CD14-positive monocyte (primary cell): Measurements from ENCODE around the gene CSNK2A2. TPM values are rescaled to one million over a fixed set of nuclear protein-coding genes. Genes with fewer than 3 reads are reported as not detected.

Experiments
- DNase-seq, 3 donors: peaks; one replicate each; pipeline ENCODE4 v3.0.0-alpha.2; 2011 to 2022
- H2AFZ ChIP-seq: 2 replicates; pipeline ENCODE4 v1.6.0; 2012; ENCODE audit warnings: mild to moderate bottlenecking, low read depth, low read length, inconsistent platforms; ENCODE audit not compliant: insufficient read depth, poor library complexity, severe bottlenecking
- H3K27ac ChIP-seq, 2 donors: 1 replicate in 1 of 2; 2 replicates in 1 of 2; pipeline ENCODE4 v1.5.1; 2012 to 2013; ENCODE audit warnings: low read length in 2 of 2, control low read depth in 1 of 2, inconsistent platforms in 1 of 2, low read depth in 1 of 2, mild to moderate bottlenecking in 1 of 2
- H3K27me3 ChIP-seq, 2 donors: one replicate each; pipeline versions ENCODE4 v1.6.0 to v1.6.1; 2011 to 2013; ENCODE audit warnings: low read length in 2 of 2; ENCODE audit not compliant: control insufficient read depth in 2 of 2, insufficient read depth in 2 of 2
- H3K36me3 ChIP-seq, 2 donors: replicated peaks in 1 of 2; 1 replicate in 1 of 2; 2 replicates in 1 of 2; pipeline versions ENCODE4 v1.5.1 to v1.6.1; 2012 to 2013; ENCODE audit warnings: low read length in 2 of 2, control low read depth in 1 of 2, inconsistent platforms in 1 of 2, mild to moderate bottlenecking in 1 of 2; ENCODE audit not compliant: insufficient read depth in 2 of 2, control insufficient read depth in 1 of 2
- H3K4me1 ChIP-seq, 2 donors: 1 replicate in 1 of 2; 2 replicates in 1 of 2; pipeline versions ENCODE4 v1.5.1 to v1.6.1; 2012 to 2013; ENCODE audit warnings: low read length in 2 of 2, control low read depth in 1 of 2, inconsistent platforms in 1 of 2, mild to moderate bottlenecking in 1 of 2, moderate library complexity in 1 of 2; ENCODE audit not compliant: insufficient read depth in 2 of 2, control insufficient read depth in 1 of 2
- H3K4me2 ChIP-seq: replicated peaks from 2 replicates; pipeline ENCODE3; 2012; ENCODE audit warnings: low read length, moderate library complexity, mild to moderate bottlenecking; ENCODE audit not compliant: poor library complexity, severe bottlenecking; ENCODE audit errors: extremely low read depth
- H3K4me3 ChIP-seq, 3 experiments: fragments of 200-600 bp in 1 of 3; sonication (generic) in 1 of 3; replicated peaks in 1 of 3; 1 replicate in 2 of 3; 2 replicates in 1 of 3; pipeline ENCODE4 v1.5.1; 2011 to 2013; ENCODE audit warnings: low read length in 3 of 3, mild to moderate bottlenecking in 3 of 3, control low read depth in 2 of 3, low read depth in 2 of 3, inconsistent platforms in 1 of 3, moderate library complexity in 1 of 3
- H3K79me2 ChIP-seq: 2 replicates; pipeline ENCODE4 v1.6.0; 2012; ENCODE audit warnings: mild to moderate bottlenecking, control low read depth, inconsistent platforms, low read length, moderate library complexity; ENCODE audit not compliant: insufficient read depth
- H3K9ac ChIP-seq: 2 replicates; pipeline ENCODE4 v1.6.0; 2017; ENCODE audit warnings: low read length, mild to moderate bottlenecking; ENCODE audit not compliant: insufficient read depth, poor library complexity, severe bottlenecking
- H3K9me3 ChIP-seq, 2 donors: replicated peaks in 1 of 2; 1 replicate in 1 of 2; 2 replicates in 1 of 2; pipeline versions ENCODE4 v1.5.1 to v1.6.1; 2012 to 2013; ENCODE audit warnings: low read length in 2 of 2, control low read depth in 1 of 2; ENCODE audit not compliant: control insufficient read depth in 1 of 2, insufficient read depth in 1 of 2
- H4K20me1 ChIP-seq: 2 replicates; pipeline ENCODE4 v1.6.0; 2012; ENCODE audit warnings: mild to moderate bottlenecking, low read length, control low read depth, moderate library complexity; ENCODE audit not compliant: insufficient read depth
- H3K27ac Mint-ChIP-seq, 7 donors: one replicate each; pipeline ENCODE4 v1.8.0; 2020; ENCODE audit warnings: mild to moderate bottlenecking in 7 of 7, mixed read lengths in 7 of 7, moderate library complexity in 6 of 7, inconsistent platforms in 2 of 7
- H3K27me3 Mint-ChIP-seq, 3 donors: one replicate each; pipeline ENCODE4 v1.8.0; 2021 to 2022; ENCODE audit warnings: low read depth in 3 of 3, mild to moderate bottlenecking in 3 of 3, mixed read lengths in 3 of 3, moderate library complexity in 3 of 3, inconsistent platforms in 1 of 3
- H3K36me3 Mint-ChIP-seq, 2 donors: one replicate each; pipeline ENCODE4 v1.8.0; 2020; ENCODE audit warnings: mixed read lengths in 2 of 2, inconsistent platforms in 1 of 2, mild to moderate bottlenecking in 1 of 2
- H3K4me1 Mint-ChIP-seq: one replicate; pipeline ENCODE4 v1.8.0; 2020; ENCODE audit warnings: mild to moderate bottlenecking, mixed read lengths
- H3K4me3 Mint-ChIP-seq, 2 donors: one replicate each; pipeline ENCODE4 v1.8.0; 2020; ENCODE audit warnings: mild to moderate bottlenecking in 2 of 2, mixed read lengths in 2 of 2, moderate library complexity in 1 of 2
- H3K9me3 Mint-ChIP-seq, 7 donors: one replicate each; pipeline ENCODE4 v1.8.0; 2020 to 2022; ENCODE audit warnings: mixed read lengths in 7 of 7, mild to moderate bottlenecking in 6 of 7, moderate library complexity in 6 of 7, inconsistent platforms in 2 of 7
- WGBS: methylation state at CpG from one replicate; pipeline ENCODE4 v1.1.5; 2013; ENCODE audit warnings: missing lambda C conversion rate; ENCODE audit not compliant: insufficient coverage; 5-methylcytosine and 5-hydroxymethylcytosine counted together
- intact Hi-C, 2 donors: fragments of 100-400 bp; cut with micrococcal nuclease; formaldehyde crosslinking; loops; one replicate each; pipeline versions ENCODE4 v1.15.0 to v1.15.1; 2023
- polyA plus RNA-seq, 3 donors: library from polyadenylated mRNA; depleted of rRNA in 1 of 3; unstranded in 2 of 3; stranded (reverse) in 1 of 3; fragments of 300-500 nt in 2 of 3; fragments of >200 nt in 1 of 3; fragmentation: Illumina TruSeq in 2 of 3; gene quantifications; 1 replicate in 2 of 3; 2 replicates in 1 of 3; pipeline ENCODE4 v1.2.3, GENCODE V29; 2012 to 2021
- TF ChIP-seq, protein P1 (sequence below): fragments of 200-600 bp; IDR thresholded peaks from one replicate; pipeline ENCODE4 v1.8.0; 2022; ENCODE audit warnings: antibody characterized with exemption, mild to moderate bottlenecking

CSNK2A2 gene
- polyA plus RNA-seq, 3 donors, result 1.6 to 24.7 (median 9.2) TPM

GRCh38 chr16:58127033-58127556 is 70.8 kb downstream of the CSNK2A2 start:
- TF ChIP-seq, protein P1, sequence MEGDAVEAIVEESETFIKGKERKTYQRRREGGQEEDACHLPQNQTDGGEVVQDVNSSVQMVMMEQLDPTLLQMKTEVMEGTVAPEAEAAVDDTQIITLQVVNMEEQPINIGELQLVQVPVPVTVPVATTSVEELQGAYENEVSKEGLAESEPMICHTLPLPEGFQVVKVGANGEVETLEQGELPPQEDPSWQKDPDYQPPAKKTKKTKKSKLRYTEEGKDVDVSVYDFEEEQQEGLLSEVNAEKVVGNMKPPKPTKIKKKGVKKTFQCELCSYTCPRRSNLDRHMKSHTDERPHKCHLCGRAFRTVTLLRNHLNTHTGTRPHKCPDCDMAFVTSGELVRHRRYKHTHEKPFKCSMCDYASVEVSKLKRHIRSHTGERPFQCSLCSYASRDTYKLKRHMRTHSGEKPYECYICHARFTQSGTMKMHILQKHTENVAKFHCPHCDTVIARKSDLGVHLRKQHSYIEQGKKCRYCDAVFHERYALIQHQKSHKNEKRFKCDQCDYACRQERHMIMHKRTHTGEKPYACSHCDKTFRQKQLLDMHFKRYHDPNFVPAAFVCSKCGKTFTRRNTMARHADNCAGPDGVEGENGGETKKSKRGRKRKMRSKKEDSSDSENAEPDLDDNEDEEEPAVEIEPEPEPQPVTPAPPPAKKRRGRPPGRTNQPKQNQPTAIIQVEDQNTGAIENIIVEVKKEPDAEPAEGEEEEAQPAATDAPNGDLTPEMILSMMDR, result peak; percentile 21

GRCh38 chr16:58126451-58126961 is 71.4 kb downstream of the CSNK2A2 start:
- 91% methylated on average over 1 of the region's 4 CpGs for WGBS
- Histone ChIP-seq H3K4me3 (no peak overlapping the region), H3K79me2 (peaks cover 75% of the 10 kb centered on the region), H4K20me1 (peaks cover 49% of the 10 kb centered on the region), H3K9ac (no peak overlapping the region), H3K27ac (no peak overlapping the region), H3K4me2 (no peak overlapping the region), H3K27me3 (no peaks in the 10 kb centered on the region), H3K36me3 (no peaks in the 10 kb centered on the region), H3K4me1 (peaks cover 21 to 30% of the 10 kb centered on the region in 2 donors), H3K9me3 (no peaks in the 10 kb centered on the region), H2AFZ (no peak overlapping the region)
- intact Hi-C loops, result loop anchor here (10.0 kb wide), 2 partner anchors 112 to 392 kb away; partner anchors contain the start of gene KATNB1 (in 1 of the 2)
- H3K27me3 Mint-ChIP-seq, result no peaks in the 10 kb centered on the region
- TF ChIP-seq, protein P1, result no peak
- no peak overlapping the region for H3K4me3 Mint-ChIP-seq
- no peaks in the 10 kb centered on the region for H3K9me3 Mint-ChIP-seq
- H3K36me3 Mint-ChIP-seq, result peaks cover 0 to 3% of the 10 kb centered on the region in 2 donors
- DNase-seq, result no peak
- H3K4me1 Mint-ChIP-seq, result peaks cover 39% of the 10 kb centered on the region
- H3K27ac Mint-ChIP-seq, result peak overlapping the region; percentile 18 to 90 (median 61)

More at GRCh38 chr16:58127033-58127556, 70.8 kb downstream of the CSNK2A2 start:
- peaks cover 0 to under 1% (median 0%) of the 10 kb centered on the region in 7 donors for H3K9me3 Mint-ChIP-seq
- Histone ChIP-seq H3K9ac (no peak overlapping the region), H3K27me3 (no peaks in the 10 kb centered on the region), H3K4me3 (peak overlapping the region in 1 of 3 experiments; percentile 98), H3K79me2 (peaks cover 69% of the 10 kb centered on the region), H2AFZ (no peak overlapping the region), H4K20me1 (peaks cover 43% of the 10 kb centered on the region), H3K4me2 (peak overlapping the region; percentile 94), H3K4me1 (peaks cover 21 to 30% of the 10 kb centered on the region in 2 donors), H3K27ac (peak overlapping the region in 1 of 2 donors; percentile 15), H3K36me3 (no peaks in the 10 kb centered on the region), H3K9me3 (no peaks in the 10 kb centered on the region)
- intact Hi-C loops, result loop anchor here (10.0 kb wide), 2 partner anchors 112 to 392 kb away; partner anchors contain the start of gene KATNB1 (in 1 of the 2)
- H3K4me3 Mint-ChIP-seq, result peak overlapping the region; percentile 37 to 46
- H3K27me3 Mint-ChIP-seq, result no peaks in the 10 kb centered on the region
- DNase-seq, result peak; percentile 22 to 43 (median 35)
- peak overlapping the region; percentile 31 to 93 (median 74) for H3K27ac Mint-ChIP-seq
- 48% methylated on average over 2 of the region's 7 CpGs for WGBS
- H3K36me3 Mint-ChIP-seq, result peaks cover 0 to 3% of the 10 kb centered on the region in 2 donors
- peaks cover 35% of the 10 kb centered on the region for H3K4me1 Mint-ChIP-seq
